Measurements from ENCODE around the gene CBLC.
"Not testable (repeated sequence)": the region's sequence is repeated elsewhere in the genome, so short reads cannot be mapped to it uniquely, and the experiment has no call there.

Gene CBLC

DNA sequence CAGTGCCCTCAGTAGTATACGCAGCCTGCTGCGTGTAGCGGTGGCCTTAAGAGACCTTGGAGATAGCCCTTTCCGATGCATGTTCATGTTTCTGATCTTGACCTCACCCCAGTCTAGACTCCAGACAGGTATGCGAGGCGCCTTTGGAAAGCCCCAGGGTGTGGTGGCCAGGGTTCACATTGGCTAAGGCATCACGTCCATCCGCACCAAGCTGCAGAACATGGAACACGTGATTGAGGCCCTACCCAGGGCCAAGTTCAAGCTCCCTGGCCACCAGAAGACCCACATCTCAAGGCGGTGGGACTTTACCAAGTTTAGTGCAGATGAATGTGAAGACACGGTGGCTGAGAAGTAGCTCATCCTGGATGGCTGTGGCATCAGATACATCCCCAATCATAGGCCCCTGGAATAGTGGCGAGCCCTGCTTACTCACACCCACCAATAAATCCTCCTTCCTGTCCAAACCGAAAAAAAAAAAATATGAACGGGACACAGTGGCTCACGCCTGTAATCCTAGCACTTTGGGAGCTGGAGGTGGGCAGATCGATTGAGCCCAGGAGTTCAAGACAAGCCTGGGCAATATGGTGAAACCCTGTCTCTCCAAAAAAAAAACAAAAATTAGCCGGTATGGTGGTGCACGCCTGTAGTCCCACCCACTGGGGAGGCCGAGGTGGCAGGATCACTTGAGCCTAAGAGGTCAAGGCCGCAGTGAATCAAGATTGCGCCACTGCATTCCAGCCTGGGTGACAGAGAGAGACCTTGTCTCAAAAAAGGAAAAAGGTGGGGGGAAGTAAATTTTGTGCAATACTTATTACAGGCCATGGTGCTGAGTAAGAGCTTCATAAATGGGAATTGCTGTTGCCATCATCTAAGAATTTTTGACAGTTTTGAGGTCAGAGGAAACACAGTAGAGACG, 12.4 kb upstream of the CBLC start:
- DNase-seq (ENCODE audit: low read depth, low spot score) = no peak

DNA sequence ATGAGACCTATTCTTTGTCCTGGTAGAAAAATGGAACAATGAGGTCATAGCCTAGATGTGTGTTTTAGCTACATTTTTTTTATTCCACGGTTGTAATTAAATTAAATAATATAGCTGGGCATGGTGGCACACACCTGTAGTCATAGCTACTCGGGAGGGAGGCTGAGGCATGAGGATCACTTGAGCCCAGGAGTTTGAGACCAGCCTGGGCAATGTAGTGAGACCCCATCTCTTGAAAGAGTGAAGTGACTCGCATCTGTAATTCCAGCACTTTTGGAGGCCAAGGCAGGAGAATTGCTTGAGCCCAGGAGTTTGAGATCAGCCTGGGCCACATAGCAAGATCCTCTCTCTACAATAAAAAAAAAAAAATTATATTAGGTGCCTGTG, 11.7 kb upstream of the CBLC start:
- no peak for DNase-seq (ENCODE audit: low read depth, low spot score)

DNA sequence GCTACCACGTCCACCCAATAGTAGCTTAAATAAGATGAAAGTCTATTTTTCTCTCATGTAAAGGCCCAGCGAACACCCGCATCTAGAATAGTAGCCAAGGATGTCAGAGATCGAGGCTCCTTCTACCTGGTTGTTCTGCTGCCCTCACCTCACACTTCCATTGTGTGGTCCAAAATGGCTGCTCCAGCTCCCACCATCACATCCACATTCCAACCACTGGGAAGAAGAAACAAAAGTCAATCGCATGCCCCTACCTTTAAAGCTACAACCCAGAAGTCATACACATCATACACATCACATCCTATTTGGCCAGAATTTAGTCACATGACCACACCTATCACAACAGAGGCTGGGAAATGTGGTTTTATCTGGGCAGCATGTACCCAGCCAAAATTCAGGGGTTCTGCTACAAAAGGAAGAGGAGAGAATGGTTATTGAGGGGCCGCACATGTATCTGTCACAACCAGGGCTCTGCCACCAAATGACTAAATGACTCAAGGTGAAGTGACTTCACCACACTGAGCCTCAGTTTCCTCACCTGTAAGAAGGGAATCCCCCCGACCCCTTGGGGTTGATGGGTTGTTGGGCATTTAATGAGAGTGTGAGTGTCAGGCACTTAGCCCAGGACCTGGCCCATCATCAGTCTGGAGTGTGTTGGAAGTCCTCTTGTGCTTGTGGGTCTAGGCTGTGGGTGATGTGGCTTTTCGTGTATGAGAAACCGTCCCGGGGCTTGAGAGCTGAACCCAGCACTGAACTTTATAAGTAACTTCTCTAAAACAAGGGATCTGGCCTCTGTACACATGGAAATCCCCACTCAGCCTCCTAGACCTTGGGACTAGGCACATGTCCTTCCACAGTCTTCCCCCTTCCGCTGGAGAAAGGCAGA, 10.2 kb upstream of the CBLC start:
- DNase-seq (ENCODE audit: low read depth, low spot score) = no peak

DNA sequence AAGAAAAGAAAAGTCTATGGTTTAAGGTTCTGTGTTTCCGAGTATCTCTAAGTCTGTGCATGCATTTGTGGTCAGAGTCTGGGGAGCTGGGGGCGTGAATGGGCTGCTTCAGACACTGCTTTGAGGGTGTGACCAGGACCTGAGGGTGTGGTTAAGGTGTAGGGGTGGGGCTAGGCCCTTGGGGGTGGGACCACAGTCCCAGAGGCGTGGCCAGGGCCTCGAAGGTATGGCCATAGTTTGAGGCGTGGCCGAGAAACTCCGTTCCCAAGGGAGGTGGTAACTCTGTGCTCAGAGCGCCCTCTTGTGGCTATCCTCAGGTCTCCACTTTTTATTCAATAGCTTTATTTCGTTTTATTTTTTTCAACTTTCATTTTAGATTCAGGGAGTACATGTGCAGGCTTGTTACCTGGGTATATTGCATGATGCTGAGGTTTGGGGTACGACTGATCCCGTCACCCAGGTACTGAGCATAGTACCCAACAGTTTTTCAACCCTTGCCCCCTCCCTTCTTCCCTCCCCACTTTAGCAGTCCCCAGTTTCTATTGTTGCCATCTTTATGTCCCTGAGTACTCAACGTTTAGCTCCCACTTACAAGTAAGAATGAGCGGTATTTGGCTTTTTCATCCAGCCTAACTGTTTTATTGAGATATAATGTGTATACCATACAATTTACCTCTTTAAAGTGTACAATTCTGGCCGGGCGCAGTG, 7.0 kb upstream of the CBLC start:
- DNase-seq (ENCODE audit: low read depth, low spot score) = peak; percentile 67

DNA sequence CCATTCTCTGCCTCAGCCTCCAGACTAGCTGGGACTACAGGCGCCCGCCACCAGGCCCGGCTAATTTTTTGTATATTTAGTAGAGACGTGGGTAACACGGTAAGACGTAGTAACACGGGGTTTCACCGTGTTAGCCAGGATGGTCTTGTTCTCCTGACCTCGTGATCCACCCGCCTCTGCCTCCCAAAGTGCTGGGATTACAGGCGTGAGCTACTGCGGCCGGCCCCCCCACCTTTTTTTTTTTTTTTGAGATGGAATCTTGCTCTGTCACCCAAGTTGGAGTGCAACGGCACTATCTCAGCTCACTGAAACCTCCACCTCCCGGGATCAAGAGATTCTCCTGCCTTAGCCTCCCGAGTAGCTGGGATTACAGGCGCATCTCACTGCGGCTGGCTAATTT, 5.5 kb upstream of the CBLC start:
- not testable (repeated sequence) for DNase-seq (ENCODE audit: low read depth, low spot score)

DNA sequence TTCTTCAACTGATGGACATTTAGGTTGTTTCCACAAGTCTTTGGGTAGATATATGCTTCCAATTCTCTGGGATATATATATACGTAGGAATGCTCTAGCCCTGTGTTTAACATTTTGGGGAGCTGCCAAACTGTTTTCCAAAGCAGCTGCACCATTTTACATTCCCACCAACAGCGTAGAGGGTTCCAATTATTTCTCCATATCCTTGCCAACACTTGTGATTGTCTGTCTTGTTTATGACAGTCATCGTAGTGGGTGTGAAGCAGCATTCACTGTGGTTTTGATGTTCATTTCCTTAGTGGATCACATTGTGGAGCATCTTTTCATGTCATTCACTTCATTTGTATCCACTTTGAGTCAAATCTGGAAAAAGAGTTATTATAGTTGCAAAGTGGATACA, 4.7 kb upstream of the CBLC start:
- no peak for DNase-seq (ENCODE audit: low read depth, low spot score)

DNA sequence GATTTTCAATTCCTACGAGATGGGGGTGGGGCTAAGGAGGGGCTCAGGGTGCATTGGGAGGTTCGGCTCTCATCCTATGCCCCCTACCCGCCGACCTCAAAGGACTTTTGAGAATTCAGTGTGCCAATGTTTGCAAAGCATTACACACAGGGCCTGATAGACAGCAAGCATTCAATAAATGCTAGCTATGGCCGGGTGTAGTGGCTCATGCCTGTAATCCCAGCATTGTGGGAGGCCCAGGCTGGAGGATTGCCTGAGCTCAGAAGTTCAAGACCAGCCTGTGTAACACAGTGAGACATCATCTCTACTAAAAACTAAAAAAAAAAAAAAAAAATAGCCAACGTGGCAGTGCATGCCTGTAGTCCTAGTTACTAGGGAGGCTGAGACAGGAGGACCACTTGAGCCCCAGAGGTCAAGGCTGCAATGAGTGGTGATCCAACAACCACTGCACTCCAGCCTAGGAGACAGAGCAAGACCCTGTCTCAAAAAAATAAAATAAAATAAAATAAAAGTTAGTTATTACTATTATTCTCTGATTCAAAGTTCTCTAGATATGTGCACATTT, 1.9 kb upstream of the CBLC start:
- DNase-seq (ENCODE audit: low read depth, low spot score) = no peak

DNA sequence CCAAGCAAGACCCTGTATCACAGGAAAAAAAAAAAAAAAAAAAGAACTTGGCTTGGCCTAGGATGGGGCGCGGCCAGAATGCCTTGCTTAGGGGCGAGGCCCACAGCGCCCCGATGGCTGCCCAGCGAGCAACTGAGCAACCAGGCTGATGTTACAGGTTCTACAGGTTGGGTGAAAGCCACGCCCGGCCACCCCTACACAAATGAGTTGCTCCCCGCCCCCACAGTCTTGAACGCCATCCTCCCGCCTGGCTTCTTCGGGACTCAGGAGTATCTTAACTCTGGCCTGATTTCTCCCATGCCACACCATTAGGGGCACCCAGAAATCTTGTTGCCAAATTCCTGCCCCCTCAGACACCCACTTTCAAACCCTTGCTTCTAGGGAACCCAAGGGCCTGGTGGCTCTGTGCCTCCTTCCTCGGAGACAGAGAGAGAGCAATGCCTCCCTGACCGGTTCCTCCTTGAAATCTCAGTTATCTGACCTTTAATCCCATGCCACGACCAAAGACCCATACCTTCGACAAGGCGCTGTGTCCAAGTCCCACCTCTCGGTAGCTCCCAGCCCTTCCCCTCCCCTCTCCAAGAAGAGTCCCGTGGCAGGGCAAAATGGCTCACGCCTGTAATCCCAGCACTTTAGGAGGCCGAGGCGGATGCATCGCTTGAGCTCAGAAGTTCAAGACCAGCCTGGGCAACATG, 1.1 kb upstream of the CBLC start:
- no peak for DNase-seq (ENCODE audit: low read depth, low spot score)

DNA sequence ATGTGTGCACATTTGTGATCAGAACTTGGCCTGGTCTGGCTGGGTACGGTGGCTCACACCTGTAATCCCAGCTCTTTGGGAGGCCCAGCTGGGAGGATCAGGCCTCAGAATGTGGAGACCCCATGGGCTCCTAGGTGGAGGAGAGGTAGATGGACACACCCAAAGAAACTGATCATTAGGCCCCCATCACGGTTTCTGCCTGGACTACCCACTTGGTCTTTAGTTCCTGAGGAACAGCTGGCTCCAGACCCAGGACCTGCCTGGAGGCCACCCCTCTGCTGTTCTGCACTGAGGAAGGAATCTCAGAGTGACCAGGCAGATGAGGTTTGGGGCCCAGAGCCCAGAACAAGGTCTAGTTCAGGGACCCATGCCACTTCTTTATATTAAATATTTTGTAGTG, 1.5 kb downstream of the CBLC start:
- DNase-seq (ENCODE audit: low read depth, low spot score) = no peak

DNA sequence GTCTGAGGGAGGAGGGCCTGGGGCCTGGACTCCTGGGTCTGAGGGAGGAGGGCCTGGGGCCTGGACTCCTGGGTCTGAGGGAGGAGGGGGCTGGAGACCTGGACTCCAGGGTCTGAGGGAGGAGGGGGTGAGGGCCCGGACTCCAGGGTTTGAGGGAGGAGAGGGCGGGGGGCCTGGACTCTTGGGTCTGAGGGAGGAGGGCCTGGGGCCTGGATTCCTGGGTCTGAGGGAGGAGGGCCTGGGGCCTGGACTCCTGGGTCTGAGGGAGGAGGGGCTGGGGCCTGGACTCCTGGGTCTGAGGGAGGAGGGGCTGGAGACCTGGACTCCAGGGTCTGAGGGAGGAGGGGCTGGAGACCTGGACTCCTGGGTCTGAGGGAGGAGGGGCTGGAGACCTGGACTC, 4.0 kb downstream of the CBLC start:
- not testable (repeated sequence) for DNase-seq (ENCODE audit: low read depth, low spot score)

DNA sequence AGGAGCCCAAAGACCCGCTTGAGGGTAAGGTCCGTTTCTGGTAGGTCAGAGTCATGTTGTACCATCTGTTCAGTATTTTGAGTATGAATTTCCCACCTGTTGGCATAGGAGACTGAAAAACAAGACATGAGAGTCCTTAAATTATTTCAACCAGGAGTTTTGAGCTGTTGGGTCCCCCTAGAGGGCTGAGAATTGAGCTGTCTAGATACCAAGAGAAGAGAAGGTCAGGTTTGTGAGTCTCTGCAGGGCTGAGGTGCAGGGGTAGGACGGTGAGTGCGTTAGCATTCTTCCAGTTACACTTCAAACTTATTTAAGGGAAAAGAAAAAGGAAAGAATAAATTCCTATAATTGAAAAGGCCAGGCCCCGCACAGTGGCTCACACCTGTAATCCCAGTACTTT, 5.0 kb downstream of the CBLC start:
- no peak for DNase-seq (ENCODE audit: low read depth, low spot score)

DNA sequence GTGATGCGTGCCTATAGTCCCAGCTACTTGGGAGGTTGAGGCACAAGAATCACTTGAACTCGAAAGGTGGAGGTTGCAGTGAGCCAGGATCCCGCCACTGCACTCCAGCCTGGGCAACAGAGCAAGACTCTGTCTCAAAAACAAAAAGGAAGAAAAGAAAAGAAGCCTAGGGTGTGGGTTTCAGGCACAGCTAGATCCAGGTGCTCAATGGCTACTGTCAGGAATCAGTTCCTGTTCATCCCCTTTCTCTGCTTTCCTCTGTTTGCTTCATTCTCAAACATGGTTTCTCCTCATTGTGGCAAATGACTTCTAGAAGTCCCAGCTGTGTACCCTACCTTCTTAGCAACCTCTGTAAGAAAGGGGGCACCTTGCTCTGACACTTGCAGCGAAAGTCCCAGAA, 5.9 kb downstream of the CBLC start:
- DNase-seq (ENCODE audit: low read depth, low spot score) = no peak

DNA sequence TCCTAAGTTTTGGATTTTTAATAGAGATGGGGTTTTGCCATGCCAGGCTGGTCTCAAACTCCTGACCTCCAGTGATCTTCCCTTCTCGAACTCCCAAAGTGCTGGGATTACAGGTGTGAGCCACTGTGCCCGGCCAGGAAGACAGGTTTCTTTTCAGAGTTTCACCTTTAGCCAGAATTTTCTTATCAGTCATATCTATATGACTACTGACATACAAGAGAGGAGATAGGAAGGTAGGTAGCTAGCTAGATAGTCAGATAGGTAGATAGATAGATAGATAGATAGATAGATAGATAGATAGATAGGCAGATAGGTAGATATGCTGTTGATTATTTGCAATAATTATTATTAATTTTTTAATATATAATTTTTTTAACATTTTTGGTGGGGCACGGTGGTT, 7.6 kb downstream of the CBLC start:
- DNase-seq (ENCODE audit: low read depth, low spot score) = no peak

DNA sequence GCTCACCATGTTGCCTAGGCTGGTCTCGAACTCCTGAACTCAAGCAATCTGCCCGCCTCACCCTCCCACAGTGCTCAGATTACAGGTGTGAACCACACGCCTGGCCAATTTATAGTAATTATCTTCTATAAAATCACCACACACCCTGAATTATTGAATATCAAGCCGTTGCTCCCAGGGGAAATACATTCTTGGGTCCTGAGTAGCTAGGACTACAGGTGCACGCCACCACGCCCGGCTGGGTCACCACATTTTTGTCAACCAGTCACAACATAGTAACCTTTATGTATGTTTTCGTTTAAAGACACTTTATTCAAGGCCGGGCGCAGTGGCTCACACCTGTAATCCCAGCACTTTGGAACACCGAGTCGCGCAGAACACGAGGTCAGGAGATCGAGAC, 8.3 kb downstream of the CBLC start:
- no peak for DNase-seq (ENCODE audit: low read depth, low spot score)

DNA sequence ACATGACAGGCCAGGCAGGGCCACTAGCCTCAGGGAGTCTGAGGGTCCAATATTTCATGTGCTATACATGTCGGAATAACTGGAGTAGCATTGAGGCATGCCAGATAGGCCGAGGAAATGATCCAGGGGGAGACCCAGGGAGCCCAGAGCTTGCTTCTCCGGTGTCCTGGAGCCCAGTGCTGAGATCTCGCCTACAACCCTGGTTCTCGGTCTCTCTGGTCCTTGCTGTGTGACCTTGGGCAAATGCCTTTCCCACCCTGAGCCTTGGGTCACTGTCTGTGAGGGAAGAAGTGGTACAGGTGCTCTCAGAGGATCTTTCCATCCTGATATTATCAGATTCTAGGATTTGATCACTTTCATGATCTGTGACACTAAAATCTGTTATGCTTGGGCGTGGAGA, 11.3 kb downstream of the CBLC start:
- DNase-seq (ENCODE audit: low read depth, low spot score) = no peak

DNA sequence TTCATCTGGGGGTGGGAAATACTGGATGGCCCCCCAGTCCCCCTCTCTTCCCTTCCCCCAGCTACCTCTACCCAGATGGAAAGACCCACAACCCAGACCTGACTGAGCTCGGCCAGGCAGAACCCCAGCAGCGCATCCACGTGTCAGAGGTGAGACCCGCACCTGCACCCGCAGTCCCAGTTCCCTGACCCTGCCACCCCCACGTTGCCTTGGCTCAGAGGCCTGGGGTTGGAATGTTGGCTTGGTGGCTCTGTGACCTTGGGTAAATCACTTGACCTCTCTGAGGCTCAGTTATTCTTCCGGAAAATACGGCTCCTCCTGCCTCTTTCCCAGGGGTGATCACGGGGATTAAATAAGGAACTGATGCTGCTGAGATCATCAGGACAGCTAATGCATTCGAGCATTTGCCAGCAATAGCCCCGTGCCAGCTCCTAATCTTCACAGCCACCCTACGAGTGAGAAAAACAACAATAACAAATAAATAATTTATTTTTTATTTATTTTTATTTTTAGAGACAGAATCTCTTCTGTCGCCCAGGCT, 12.3 kb downstream of the CBLC start:
- DNase-seq (ENCODE audit: low read depth, low spot score) = no peak

DNA sequence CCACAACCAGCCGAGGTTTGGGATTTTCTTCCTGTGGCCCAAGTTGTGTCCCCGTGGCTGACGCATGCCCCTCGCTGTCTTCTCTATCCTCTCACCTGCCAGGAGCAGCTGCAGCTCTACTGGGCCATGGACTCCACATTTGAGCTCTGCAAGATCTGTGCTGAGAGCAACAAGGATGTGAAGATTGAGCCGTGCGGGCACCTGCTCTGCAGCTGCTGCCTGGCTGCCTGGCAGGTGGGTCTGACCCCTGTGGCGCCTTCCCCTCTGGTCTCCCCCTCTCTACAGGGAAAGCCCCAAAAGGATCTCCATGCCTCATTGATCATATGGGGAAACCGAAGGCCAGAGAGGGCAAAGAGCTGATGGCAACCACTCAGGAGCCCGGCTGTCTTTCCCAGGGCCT, 14.6 kb downstream of the CBLC start:
- no peak for DNase-seq (ENCODE audit: low read depth, low spot score)

DNA sequence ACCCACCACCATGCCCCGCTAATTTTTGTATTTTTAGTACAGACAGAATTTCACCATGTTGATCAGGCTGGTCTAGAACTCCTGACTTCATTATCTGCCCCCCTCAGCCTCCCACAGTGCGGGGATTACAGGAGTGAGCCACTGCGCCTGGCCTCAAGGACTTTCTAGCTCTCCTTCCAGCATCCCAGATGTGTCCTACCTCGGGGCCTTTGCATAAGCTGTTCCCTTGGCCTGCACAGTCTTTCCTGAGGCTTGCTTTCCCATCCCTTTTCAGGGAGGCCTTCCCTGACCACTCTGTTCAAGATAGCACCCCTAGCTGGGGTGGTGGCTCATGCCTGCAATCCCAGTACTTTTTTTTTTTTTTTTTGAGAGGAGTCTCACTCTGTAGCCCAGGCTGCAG, 16.9 kb downstream of the CBLC start:
- DNase-seq (ENCODE audit: low read depth, low spot score) = no peak

DNA sequence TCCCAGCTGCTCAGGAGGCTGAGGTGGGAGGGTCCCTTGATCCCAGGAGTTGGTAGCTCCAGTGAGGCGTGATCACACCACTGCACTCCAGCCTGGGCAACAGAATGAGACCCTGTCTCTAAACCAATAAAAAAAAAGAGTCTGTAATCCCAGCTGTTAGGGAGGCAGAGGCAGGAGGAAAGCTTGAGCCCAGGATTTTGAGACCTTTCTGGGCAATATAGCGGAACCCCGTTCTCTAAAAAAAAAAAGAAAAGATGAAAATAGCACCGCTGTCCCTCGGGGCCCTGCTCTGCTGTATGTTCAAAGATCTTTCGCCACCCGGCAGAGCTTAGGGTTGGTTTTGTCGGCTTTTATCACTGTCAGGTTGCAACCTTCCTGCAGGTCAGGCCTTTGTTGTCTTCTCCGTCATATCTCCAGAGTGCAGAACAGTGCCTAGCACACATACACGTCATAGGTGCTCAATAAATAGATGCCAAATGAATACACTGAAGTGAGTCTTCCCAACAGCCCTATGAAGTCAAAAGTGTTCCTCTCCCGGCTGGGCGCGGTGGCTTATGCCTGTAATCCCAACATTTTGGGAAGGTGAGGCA, 17.8 kb downstream of the CBLC start:
- no peak for DNase-seq (ENCODE audit: low read depth, low spot score)

DNA sequence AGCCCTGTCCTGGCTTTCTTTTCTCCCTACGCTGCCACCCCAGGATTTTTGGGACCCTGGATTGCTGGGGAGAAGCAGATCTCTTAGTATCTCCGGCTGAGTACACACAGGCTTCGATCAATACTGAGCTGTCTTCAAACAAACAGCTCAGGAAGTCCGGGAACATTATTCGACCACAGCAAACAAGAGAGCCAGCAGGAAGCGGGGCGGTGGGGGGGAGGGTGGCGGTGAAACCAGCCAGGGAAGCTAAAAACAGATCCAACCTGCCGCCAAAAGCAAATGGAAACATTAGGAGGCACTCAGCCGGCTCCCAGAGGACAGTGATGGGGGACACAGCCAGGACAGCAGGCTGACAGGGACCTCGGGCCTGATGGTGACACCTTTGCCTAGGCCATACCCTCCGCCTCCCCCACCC, 19.0 kb downstream of the CBLC start:
- no peak for DNase-seq (ENCODE audit: low read depth, low spot score)
